Gastroesophageal sphincter (tissue), 4 donors: ENCODE data around the gene NOL4L. TPM values are rescaled to one million over a fixed set of nuclear protein-coding genes. Genes with fewer than 3 reads are reported as not detected.
A peak's percentile ranks its signal among the peaks of the same experiment; 100 is the strongest.

Experiments used
- ATAC-seq: fragments of 150-250 bp; one replicate; pipeline ENCODE4 v1.9.1; 2016; ENCODE audit warnings: mild to moderate bottlenecking, moderate library complexity
- H3K27ac ChIP-seq, 4 donors: fragments of 200-600 bp; sonication (generic) in 3 of 4; 1 replicate in 3 of 4; 2 replicates in 1 of 4; pipeline ENCODE4 v1.5.1; 2016 to 2019
- H3K27me3 ChIP-seq: fragments of 200-600 bp; sonication (generic); one replicate; pipeline ENCODE4 v1.5.1; 2019
- H3K36me3 ChIP-seq, 2 donors: fragments of 200-600 bp; sonication (generic); one replicate each; pipeline ENCODE4 v1.5.1; 2019; ENCODE audit warnings: control low read depth in 1 of 2
- H3K4me1 ChIP-seq, 3 donors: fragments of 200-600 bp; sonication (generic); 1 replicate in 2 of 3; 2 replicates in 1 of 3; pipeline ENCODE4 v1.5.1; 2016 to 2019; ENCODE audit warnings: control low read depth in 2 of 3
- H3K4me3 ChIP-seq, 2 donors: fragments of 200-600 bp; sonication (generic); one replicate each; pipeline ENCODE4 v1.5.1; 2019; ENCODE audit warnings: mild to moderate bottlenecking in 1 of 2, moderate library complexity in 1 of 2
- H3K9me3 ChIP-seq, 3 donors: fragments of 200-600 bp; sonication (generic); one replicate each; pipeline ENCODE4 v1.5.1; 2017 to 2019; ENCODE audit warnings: control low read depth in 2 of 3
- CTCF ChIP-seq, 4 experiments: fragments of 200-600 bp in 2 of 4; fragments of 450-650 bp in 2 of 4; sonication (generic) in 1 of 4; IDR thresholded peaks; one replicate each; pipeline ENCODE4 v1.5.1; 2017 to 2019; ENCODE audit warnings: antibody characterized with exemption in 4 of 4, mild to moderate bottlenecking in 2 of 4, moderate library complexity in 2 of 4
- EP300 ChIP-seq: sonication (generic); formaldehyde crosslinking; IDR thresholded peaks from one replicate; pipeline ENCODE4 v1.6.1; 2017; ENCODE audit warnings: antibody characterized with exemption, mild to moderate bottlenecking
- POLR2A ChIP-seq, 2 donors: fragments of 450-650 bp; IDR thresholded peaks; one replicate each; pipeline ENCODE4 v1.6.1; 2017; ENCODE audit warnings: antibody characterized with exemption in 2 of 2, mild to moderate bottlenecking in 2 of 2, moderate library complexity in 1 of 2
- POLR2AphosphoS5 ChIP-seq: sonication (generic); formaldehyde crosslinking; IDR thresholded peaks from one replicate; pipeline ENCODE4 v1.6.1; 2017; ENCODE audit warnings: antibody characterized with exemption
- WGBS, 2 donors: methylation state at CpG; one replicate each; pipeline ENCODE4 v1.1.5; 2018; ENCODE audit warnings: low coverage in 1 of 2; 5-methylcytosine and 5-hydroxymethylcytosine counted together
- total RNA-seq, 4 donors: library from RNA; depleted of rRNA; stranded (reverse); fragments of >200 nt; gene quantifications; one replicate each; pipeline ENCODE4 v1.1.0, GENCODE V29; 2016

The NOL4L gene
- total RNA-seq, 4 donors from 2014 or later, result 9.0 to 14.7 (median 10.8) TPM

DNA sequence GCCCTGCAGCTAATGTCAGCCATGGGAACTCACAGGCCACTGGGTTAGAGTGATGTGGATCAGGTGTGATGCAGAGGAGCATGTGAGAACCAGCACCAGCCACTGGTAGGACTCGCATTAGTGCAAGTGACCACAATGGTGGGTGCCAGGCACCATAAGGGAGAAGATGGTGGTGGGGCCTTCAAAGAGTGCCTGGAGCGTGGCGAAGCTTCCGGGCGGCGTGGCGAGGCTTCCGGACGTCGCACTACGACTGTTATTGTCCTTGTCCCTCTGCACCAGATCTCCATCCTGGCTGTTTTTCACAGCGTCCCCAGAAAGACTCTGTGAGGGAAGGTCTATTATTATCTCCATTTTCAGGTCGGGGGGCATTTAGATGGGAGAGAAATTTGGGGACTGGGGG lies 44.7 kb upstream of the NOL4L start:
- 98 to 100% methylated on average over 6 to 7 of the region's 13 CpGs for WGBS, 2 donors
- Histone ChIP-seq H3K4me1 (peaks cover 0 to 17% (median 6%) of the 10 kb centered on the region in 3 donors), H3K27ac (no peak overlapping the region), H3K36me3 (no peaks in the 10 kb centered on the region), H3K4me3 (no peak overlapping the region), H3K27me3 (peaks cover 7% of the 10 kb centered on the region), H3K9me3 (no peaks in the 10 kb centered on the region)
- ATAC-seq, result no peak
- TF ChIP-seq POLR2AphosphoS5, result no peak
- no peak for TF ChIP-seq POLR2A (IDR thresholded peaks at IDR 0.05)
- no peak for TF ChIP-seq CTCF (IDR thresholded peaks at IDR 0.05)

DNA sequence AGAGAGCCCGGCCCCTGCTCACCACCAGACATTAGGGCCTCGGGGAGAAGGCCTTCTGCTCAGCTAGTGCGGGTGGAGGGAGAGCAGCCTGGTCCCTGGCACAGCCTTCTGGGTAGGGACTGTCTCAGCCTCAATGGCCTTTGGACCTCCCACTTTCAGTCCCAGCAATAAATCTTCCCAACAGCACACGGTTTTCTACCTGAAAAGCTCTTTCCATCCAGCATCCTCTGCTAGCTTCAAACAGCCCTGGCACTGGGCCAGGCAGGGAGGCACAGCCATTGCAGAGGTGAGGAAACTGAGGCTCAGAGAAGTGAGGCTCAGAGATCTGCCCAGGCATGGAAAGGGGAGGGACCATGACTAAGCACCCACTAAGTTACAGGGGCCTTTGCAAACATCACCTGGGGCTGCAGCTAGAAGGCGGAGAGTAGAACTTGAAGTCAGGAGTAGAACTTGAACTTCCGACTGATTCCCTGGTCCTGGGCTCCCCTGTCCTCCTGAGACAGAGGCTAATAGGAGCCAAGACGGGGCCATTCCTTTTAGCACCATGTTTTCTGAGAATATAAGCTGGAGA lies 43.9 kb upstream of the NOL4L start:
- ATAC-seq, result no peak

GRCh38 chr20:32626859-32627636 lies 41.9 kb upstream of the NOL4L start:
- Histone ChIP-seq H3K4me3 (peak overlapping the region in 1 of 2 donors; percentile 20), H3K4me1 (peaks cover 0 to 17% (median 6%) of the 10 kb centered on the region in 3 donors), H3K27ac (peak overlapping the region in 3 of 4 donors; percentile 9 to 74 (median 50)), H3K27me3 (peaks cover 7% of the 10 kb centered on the region), H3K9me3 (no peaks in the 10 kb centered on the region), H3K36me3 (no peaks in the 10 kb centered on the region)
- ATAC-seq, result peak; percentile 25
- no CpG with 5 or more reads among the region's 26 CpGs for WGBS, 2 donors
- TF ChIP-seq POLR2A (IDR thresholded peaks at IDR 0.05) (no peak), POLR2AphosphoS5 (no peak)

More for the DNA sequence above, 43.9 kb upstream of the NOL4L start:
- Histone ChIP-seq H3K27me3 (peaks cover 7% of the 10 kb centered on the region), H3K9me3 (no peaks in the 10 kb centered on the region), H3K4me1 (peaks cover 0 to 17% (median 6%) of the 10 kb centered on the region in 3 donors), H3K27ac (no peak overlapping the region), H3K4me3 (no peak overlapping the region), H3K36me3 (no peaks in the 10 kb centered on the region)
- 76 to 100% methylated on average over 2 to 5 of the region's 7 CpGs for WGBS, 2 donors
- TF ChIP-seq POLR2A (IDR thresholded peaks at IDR 0.05) (no peak), POLR2AphosphoS5 (no peak), EP300 (no peak), CTCF (IDR thresholded peaks at IDR 0.05) (no peak)

DNA sequence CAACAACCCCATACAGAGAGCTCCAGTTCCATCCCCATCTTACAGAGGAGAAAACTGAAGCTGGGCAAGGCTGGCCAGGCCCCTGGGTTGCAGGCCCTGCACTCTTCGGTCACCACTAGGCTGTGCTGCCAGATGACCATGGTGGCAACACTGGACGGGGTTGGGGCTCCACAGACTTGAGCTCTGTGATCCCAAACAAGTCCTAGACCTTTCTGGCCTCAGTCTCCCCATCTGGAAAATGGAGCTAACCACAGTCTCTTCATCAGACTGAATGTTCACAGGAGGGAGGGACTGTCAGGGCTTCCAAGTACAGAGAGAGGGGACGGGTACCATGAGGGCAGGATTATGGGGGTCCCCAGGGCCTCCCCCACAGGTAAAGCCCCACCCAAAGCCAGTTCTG lies 41.3 kb upstream of the NOL4L start:
- no peak for ATAC-seq
- Histone ChIP-seq H3K4me1 (peaks cover 0 to 17% (median 6%) of the 10 kb centered on the region in 3 donors), H3K36me3 (no peaks in the 10 kb centered on the region), H3K27ac (no peak overlapping the region), H3K27me3 (peaks cover 7% of the 10 kb centered on the region), H3K4me3 (no peak overlapping the region), H3K9me3 (no peaks in the 10 kb centered on the region)
- TF ChIP-seq CTCF (IDR thresholded peaks at IDR 0.05), result no peak
- WGBS, 2 donors, result 100% methylated on average over 1 of the region's 3 CpGs; no CpG with 5 or more reads in 1 of the 2 donors

DNA sequence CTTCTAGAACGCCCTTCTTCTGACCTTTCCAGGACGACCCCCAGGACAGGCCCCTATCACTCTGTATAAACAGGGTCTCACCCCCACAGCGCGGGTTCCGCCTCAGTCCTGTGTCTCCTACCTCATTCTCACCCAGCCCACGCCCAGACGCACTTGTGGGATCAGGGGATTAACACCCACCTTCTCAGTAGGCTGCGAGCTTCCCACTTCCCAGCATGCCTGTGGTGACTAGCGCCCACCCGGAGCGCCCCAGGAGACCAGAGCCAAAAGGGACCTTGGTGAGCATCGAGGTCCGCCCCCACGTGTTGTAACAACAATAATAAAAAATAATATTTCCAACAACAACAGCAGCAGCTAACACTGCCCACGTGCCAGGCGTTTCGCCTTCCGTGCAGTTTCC lies 40.9 kb upstream of the NOL4L start:
- no peak overlapping the region for H3K27ac ChIP-seq
- TF ChIP-seq EP300 (no peak), POLR2A (IDR thresholded peaks at IDR 0.05) (no peak), POLR2AphosphoS5 (no peak), CTCF (IDR thresholded peaks at IDR 0.05) (no peak)
- 82 to 92% methylated on average over 8 to 14 of the region's 18 CpGs for WGBS, 2 donors
- H3K9me3 ChIP-seq, result no peaks in the 10 kb centered on the region
- no peak overlapping the region for H3K4me3 ChIP-seq
- ATAC-seq, result no peak
- peaks cover 0 to 17% (median 6%) of the 10 kb centered on the region in 3 donors for H3K4me1 ChIP-seq
- no peaks in the 10 kb centered on the region for H3K36me3 ChIP-seq
- peaks cover 7% of the 10 kb centered on the region for H3K27me3 ChIP-seq
